Measurements from ENCODE around the gene MTUS2.

Gene MTUS2

DNA sequence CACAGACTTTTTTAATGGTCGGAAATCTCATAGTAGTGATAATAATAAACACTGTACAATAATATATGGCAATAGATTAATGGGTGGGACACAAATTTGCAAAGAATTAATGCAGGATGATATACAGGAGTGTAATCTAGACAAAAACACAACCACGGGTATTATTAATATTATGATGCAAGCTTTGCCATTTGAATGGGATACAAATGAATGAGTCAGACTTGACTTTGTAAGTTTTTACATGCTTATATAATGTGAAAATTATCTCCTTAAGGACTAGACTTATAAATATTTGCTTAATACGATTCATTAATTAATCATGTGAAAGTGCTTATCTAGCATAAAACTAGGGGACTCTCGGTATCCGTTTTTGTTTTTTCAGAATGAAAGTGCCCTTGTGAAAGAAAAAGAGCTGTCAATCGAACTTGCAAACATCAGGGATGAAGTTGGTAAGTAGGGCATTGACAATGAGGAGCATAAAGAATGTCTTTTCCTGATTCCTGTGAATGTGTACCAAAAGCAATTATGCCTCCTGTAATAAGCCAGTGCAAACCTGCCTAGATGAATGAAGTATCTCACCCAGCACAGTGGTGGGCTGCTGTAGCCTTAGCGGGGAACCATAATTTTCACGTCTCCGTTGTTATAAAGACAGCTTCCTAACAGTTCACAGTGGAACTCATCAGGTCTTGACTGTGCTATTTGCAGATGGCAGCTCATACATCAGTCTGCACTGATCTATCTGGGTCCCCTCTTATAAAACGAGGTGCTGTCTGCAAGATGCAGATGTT, 619.7 kb downstream of the MTUS2 start:
- no peak overlapping the region for H3K4me3 ChIP-seq (ENCODE audit: low read length)
- TF ChIP-seq, protein P1, sequence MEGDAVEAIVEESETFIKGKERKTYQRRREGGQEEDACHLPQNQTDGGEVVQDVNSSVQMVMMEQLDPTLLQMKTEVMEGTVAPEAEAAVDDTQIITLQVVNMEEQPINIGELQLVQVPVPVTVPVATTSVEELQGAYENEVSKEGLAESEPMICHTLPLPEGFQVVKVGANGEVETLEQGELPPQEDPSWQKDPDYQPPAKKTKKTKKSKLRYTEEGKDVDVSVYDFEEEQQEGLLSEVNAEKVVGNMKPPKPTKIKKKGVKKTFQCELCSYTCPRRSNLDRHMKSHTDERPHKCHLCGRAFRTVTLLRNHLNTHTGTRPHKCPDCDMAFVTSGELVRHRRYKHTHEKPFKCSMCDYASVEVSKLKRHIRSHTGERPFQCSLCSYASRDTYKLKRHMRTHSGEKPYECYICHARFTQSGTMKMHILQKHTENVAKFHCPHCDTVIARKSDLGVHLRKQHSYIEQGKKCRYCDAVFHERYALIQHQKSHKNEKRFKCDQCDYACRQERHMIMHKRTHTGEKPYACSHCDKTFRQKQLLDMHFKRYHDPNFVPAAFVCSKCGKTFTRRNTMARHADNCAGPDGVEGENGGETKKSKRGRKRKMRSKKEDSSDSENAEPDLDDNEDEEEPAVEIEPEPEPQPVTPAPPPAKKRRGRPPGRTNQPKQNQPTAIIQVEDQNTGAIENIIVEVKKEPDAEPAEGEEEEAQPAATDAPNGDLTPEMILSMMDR (conservative IDR thresholded peaks at IDR 0.05; ENCODE audit: low read depth, low read length), result no peak
- DNase-seq (ENCODE audit: low read depth), result no peak

DNA sequence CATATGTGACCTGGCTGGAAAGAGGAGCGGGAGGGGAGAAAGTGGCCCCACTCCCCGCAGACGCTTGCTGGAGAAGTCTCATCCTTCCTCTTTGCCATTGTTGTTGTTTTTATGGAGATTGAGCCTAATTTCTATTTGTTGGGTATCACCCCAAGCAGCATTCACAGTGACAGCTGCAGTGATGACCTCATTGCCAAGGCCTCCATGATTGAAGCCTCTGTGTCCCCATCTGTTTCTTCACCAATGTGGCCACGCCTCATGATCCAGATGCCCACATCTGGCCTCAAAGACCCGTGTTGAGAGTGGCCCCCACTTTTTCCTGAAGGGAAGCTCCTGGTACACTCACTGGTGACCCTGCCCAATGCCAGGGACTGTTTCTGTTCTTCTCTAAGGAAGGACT, 621.2 kb downstream of the MTUS2 start:
- no peak for DNase-seq (ENCODE audit: low read depth)
- no peak overlapping the region for H3K4me3 ChIP-seq (ENCODE audit: low read length)
- TF ChIP-seq, protein P1 (conservative IDR thresholded peaks at IDR 0.05; ENCODE audit: low read depth, low read length), result no peak

DNA sequence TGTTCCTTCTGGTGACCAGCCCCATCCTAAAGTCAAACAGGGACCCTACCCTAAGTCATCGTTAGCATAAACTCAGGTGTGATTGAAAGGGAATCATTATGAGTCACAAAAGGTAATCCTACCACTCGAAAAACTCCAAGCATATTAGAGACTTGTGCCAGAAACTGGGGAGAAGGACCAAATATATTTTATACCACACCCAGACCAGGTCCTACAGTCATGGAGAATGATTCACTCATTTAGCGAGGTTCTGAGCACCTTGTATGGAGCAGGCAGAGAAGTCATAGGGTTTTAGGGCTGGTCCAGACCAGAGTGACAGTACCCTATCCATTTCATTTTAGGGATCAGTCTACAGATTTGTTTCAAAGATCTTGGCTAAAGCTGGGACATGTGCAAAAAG, 625.9 kb downstream of the MTUS2 start:
- no peak overlapping the region for H3K4me3 ChIP-seq (ENCODE audit: low read length)
- no peak for DNase-seq (ENCODE audit: low read depth)

DNA sequence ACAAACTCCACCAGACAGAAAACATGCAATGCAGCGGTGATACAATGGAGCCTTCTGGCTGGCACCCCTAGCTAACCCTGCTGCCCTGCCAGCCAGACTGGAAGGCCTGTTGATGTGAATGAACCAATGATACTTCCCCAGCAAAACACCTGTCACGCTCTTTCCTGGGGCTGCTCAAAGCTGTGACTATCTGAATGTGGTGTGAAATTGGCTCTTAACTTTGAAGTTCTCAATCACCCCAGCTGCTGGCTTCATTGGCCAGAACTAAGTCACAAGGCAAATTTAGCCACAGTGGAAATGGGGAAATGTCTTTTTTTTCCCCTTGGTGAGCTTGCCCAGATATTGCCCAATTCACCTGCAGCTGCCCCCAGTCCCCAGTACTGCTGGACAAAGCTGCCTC, 628.0 kb downstream of the MTUS2 start:
- H3K4me3 ChIP-seq (ENCODE audit: low read length), result no peak overlapping the region
- TF ChIP-seq, protein P1 (conservative IDR thresholded peaks at IDR 0.05; ENCODE audit: low read depth, low read length), result no peak
- no peak for DNase-seq (ENCODE audit: low read depth)

More for the DNA sequence above, 625.9 kb downstream of the MTUS2 start:
- TF ChIP-seq, protein P1 (conservative IDR thresholded peaks at IDR 0.05; ENCODE audit: low read depth, low read length), result no peak

DNA sequence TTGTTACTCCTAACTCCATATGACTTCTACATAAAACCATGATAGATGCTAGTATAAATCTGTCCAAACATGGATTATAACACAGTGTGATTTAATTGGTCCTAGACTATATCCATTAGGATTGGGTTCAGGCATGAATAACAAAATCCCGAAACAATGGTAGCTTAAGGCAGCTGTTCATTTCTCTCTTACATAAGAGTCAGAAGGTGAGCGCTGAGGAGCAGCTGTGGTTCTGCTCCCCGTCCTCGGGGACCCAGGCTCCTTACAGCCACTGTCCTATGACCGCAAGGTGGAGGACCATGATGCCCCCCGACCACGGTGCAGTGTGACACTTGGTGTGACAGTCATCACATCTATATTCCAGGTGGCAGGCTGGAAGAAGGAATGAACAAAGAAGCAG, 629.6 kb downstream of the MTUS2 start:
- DNase-seq (ENCODE audit: low read depth), result no peak
- H3K4me3 ChIP-seq (ENCODE audit: low read length), result no peak overlapping the region
- TF ChIP-seq, protein P1 (conservative IDR thresholded peaks at IDR 0.05; ENCODE audit: low read depth, low read length), result no peak

DNA sequence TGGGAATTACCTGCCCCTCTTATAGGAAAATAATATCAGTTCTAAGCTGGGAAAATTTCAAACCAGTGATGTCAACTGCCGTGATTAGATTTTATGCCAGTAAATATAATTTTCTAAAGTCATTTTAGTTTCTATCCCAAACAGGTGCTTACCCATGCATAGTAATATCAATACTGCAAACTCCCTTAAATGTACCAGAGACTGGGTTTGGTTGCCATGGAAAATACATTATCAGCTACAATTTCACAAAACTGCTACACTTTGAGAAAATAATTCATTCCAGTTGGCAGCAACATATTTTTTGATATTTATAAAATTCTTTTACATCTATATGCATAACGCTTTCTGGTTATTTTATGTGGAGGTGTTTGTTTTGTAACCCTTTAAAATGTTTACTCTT, 631.8 kb downstream of the MTUS2 start:
- no peak for DNase-seq (ENCODE audit: low read depth)
- TF ChIP-seq, protein P1 (conservative IDR thresholded peaks at IDR 0.05; ENCODE audit: low read depth, low read length), result no peak
- no peak overlapping the region for H3K4me3 ChIP-seq (ENCODE audit: low read length)
